HS-27A (cell line): ENCODE results near the gene TMTC2.

Experiments
- DNase-seq: peaks from one replicate; pipeline ENCODE4 v3.0.0-alpha.2; 2012; ENCODE audit warnings: low read depth, missing footprints

Gene TMTC2

DNA sequence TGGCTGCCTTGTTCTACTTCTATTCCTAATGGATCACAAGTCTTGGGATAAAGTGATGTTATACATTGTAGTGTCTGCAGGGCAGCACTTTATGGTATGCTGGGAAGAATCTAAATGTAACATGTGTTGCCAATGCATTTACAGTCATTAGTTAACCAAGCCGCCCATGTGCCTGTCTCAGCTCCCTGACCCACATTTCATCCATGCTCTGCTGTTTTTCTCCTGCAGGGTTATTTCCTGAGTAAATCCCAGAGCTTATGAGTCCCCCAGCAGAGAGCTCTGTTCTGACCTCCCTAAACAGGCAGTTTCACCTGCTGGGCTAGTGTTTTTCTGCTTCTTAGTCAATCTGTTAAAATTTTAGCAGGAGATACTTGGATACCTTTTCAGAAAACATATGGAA, 4.4 kb upstream of the TMTC2 start:
- DNase-seq: no peak

DNA sequence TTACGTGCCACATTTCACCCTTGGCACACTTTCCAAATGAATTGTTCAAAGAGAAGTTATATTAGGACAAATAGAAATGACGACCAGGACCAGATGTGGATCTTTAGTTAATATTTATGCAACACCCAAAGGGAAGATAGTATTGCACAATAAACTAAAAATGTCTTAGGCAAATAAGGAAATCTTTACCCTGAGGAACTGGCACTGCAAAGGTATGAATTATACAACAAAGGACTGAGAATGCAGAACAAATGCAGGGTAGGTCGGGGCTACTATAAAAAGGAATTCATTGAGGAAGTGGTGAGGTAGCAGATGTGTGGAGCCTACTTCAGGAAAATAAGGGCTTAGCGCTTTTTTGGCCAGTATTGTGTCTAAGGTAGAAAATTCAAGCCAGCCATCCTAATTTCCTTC, 3.9 kb upstream of the TMTC2 start:
- DNase-seq: no peak

DNA sequence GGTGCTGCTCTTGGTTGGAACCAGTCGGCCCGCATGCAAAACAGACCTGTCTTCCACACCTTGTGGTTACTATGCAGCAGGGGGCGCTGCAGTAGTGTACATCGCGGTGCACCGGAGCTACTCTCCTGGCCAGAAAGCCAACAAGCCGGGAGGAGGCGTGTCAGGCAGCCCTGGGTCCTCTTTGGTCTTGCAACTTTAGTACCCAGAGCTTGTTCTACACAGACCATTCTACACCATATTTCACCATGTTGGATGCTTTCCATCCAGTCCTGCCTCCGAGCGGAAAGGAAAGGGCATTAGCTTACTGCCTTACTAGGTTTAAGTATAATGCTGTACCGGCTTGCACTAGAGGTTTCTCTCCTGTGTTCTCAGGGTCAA, 927 bp upstream of the TMTC2 start:
- peak; percentile 11 for DNase-seq

DNA sequence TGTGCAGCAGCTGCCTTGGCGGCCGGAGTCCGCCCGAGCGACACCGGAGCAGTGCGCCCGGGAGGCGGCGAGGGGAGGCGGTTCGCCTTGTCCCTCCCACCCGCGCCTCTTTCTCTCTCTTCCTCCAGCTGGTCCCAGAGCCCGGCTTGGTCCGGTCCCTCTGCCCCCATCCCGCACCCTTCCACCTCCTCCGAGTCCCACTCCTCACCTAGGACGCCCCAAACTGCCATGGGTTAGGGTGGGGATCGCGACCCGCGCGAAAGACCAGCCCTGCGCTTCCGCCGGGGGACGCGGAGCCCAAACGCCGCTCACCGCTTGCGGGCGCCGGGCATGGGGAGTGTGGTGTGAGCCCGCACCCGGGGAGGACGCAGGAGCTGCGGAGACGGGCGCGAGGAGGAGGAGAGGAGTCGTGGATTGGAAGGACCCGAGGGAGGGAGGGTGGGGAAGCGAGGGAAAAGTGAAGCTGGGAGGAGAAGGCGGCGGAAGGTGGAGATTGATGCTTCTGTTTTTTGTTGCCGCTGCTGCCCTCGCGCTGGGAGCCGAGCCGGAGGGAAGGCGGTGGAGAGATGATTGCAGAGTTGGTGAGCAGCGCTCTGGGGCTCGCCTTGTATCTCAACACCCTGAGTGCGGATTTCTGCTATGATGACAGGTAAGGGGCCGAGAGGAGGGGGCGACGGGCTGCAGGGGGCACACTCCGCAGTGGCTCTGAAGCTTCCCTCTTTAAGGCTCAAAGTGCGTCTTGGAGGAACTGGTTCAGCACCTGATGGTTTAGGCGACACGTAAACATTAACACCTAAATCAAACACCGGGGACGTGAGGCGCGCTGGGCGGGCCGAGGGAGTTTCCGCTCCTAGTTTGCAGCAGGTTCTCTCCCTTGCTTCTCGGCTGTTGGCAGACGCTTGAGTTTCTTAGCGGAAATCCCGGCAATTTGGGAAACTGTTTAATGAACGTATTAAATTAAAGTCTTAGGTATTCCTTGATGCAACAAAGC, 610 bp downstream of the TMTC2 start:
- no peak for DNase-seq

DNA sequence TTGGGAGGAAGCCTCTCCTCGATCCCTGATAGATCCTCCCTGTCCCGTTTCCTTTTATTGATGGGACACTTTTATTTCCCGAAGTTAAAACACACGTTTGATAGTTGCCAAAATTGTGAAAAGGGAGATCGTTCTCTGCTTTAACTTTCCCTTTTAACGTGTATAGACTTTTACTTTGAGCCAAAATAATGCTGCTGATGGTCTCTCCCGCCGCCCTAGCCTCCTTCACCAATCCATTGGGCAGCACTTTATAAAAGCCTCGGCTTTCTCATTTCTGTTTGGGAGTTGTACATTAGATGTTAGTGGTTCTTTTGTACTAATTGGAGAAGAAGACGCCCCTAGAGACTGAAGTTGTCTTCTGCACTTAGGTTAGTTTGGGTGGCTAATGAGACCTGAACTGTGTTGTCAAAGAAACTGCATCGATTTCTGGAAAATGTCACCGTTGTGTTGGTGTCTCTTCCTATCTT, 1.4 kb downstream of the TMTC2 start:
- no peak for DNase-seq

DNA sequence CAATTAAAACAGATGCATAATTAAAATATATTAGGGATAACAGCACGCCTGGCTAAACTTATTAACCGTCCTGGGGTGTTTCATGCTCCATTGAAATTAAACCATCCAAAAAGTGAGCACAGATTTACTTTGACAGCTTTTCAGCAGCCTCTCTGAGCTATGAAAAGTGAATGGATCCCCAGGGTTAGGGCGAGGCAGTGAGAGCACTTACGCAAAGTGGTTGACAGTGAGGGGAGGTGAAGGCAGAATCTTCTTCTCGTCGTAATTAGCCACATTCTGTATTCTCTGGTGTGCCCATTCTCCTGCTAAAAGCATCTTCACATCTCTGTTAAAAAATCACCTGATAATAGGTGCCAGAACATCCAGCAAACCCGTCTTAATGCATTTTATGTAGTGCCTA, 1.9 kb downstream of the TMTC2 start:
- no peak for DNase-seq

DNA sequence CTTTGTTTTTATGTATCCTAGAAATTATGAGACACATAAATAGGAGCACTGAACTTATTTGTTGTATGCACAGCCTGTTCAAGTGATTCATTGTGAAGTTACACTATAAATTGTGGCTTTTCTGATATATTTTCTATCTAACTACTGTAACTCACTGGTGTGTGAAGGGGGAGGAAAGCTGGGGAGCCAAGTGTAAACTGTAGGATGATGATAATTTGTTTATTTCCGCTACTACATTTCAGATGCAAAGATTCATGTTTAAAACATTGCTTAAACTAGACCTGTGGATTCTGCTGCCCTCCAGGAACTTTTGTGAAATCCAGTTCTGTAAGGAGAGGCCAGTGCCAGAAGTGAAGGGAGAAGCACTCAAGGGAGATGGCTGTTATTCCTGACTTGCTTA, 3.3 kb downstream of the TMTC2 start:
- no peak for DNase-seq

DNA sequence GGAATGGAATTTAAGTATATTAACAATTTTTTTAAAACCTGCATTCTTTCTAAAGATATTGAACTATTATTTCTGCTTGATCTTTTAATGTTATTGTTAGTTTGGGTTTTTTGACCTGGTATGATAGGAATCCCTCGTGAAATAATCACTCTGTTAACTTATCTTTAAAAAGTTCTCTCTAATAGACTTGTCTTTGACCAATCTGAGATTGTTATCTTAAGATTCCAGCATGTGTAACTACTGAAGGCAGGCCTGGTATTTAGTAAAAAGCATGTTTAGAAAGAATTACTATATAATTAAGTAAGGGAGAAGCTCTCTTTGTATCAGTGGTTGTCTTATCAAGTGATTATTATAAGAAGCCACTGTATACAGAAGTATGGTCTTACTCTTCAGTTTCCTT, 4.8 kb downstream of the TMTC2 start:
- no peak for DNase-seq

DNA sequence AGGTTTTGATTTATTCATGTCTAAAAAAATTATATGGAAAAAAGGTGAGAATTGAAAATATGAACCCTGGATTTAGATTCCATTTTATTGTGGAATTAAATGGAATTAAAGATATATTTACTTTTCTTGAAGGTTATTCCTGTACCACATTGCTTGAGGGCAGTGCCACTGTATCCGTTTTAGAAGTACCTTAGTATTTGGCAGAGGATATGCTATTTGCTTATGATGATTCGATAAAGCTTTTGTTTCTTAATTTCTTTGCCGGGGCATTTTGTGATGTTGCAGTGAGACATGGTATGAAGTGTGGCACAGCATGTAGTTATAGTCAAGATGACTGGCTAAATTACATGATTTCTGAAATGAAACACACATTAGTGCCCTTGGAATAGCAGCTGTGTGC, 7.6 kb downstream of the TMTC2 start:
- no peak for DNase-seq

DNA sequence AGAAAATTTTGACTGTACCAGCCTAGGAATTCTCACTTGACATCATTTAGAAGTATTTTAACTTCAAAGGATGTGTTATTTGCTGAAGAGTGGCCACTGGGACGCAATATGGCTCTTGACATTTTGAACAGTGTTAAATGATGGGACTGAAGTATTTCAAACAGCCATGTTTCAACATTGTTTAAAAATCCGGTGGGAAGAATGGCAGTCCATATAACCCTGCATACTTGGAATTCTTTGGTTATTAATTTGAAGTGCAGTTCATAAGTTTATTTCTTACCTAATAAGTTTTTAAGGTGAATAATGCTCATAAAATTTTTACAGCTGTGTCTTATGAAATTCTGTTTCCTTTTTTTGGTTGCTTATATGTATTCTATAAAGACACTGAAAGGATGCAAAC, 8.3 kb downstream of the TMTC2 start:
- DNase-seq: no peak

DNA sequence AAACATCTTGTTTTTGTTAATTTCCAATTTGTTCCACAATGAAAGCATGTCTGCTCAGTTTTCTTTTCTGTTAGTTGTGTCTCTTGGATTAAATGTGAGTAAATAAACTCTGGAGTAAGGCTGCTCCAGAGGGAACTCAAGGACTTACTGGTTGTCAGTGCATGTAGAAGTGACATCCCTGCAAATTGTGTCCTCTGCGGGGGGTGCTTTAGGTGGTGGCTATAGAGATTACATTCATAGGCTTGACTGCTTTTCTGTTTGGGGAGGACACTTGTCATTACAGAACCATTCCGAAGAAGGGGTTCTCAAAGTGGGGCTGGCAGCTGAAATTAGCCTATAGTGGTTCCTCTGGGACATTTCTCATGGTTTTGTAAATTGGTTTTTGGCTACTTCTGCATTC, 8.8 kb downstream of the TMTC2 start:
- no peak for DNase-seq

DNA sequence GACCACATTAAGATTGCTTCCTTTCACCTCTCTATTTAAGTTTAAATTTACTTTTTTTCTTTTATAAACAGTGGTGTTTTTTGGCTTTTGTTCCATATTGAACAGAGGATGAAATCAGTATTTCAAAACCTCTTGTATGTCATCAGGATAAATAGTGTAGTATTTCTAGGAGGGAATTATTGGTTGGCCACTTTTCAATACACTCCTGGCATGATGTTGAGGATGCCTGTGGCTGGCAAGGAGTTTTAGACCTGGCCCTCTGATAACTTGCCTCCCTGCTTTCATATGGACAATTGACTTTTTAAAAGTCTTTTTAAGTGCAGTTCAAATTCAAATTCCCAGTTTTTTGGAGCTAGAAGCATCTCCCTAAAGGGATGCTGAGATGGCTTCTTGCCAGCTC, 9.8 kb downstream of the TMTC2 start:
- DNase-seq: no peak

DNA sequence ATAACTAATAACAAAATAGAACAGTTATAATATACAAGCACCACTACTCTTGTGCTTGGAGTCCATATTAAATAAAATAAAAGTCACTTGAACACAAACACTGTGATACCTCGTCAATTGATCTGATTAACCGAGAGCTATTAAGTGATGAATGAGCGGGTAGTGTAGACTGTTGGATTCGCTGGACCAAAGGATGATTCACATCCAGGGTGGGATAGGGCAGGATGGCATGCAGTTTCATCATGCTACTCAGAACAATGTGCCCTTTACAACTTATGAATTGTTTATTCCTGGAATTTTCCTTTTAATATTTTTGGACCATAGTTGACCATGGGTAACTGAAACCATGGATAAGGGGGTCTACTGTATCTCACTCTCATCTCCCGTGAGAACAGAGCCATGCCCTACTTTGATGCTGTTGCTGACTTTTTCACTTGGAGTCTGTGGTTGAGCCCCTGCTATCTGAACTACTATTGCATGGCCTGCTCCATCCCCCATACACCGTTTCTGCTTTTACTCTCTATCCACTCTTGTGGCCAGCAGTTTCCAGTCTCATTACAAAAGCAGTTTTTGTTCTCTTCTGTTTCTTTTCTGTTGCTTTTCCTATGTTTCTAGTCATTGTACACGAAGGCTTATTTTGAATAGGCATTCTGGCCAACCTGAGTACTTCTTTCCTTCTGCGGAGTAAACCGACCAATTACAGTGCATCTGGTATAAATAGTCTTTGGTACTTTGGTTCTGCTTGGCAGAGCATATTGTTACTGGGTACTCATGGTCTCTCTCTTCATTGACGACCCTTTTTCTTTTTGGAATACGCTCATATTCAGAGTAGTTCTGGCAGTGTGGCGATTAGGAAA, 12.2 kb downstream of the TMTC2 start:
- DNase-seq: no peak

DNA sequence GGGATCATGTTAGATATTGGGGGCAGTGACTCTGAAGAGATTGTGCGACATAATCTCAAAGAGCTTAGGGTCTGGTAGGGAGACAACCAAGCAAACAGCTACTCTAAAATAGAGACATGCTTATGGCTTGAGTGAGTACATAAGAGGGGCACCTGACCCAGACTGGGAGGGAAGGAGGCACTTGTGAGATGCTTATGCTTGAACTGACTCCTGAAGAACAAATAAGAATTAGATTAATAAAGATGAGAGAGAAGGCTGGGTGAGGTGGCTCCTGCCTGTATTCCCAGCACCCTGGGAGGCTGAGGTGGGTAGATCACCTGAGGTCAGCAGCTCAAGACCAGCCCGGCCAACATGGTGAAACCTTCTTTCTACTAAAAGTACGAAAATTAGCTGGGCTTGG, 19.1 kb downstream of the TMTC2 start:
- no peak for DNase-seq

DNA sequence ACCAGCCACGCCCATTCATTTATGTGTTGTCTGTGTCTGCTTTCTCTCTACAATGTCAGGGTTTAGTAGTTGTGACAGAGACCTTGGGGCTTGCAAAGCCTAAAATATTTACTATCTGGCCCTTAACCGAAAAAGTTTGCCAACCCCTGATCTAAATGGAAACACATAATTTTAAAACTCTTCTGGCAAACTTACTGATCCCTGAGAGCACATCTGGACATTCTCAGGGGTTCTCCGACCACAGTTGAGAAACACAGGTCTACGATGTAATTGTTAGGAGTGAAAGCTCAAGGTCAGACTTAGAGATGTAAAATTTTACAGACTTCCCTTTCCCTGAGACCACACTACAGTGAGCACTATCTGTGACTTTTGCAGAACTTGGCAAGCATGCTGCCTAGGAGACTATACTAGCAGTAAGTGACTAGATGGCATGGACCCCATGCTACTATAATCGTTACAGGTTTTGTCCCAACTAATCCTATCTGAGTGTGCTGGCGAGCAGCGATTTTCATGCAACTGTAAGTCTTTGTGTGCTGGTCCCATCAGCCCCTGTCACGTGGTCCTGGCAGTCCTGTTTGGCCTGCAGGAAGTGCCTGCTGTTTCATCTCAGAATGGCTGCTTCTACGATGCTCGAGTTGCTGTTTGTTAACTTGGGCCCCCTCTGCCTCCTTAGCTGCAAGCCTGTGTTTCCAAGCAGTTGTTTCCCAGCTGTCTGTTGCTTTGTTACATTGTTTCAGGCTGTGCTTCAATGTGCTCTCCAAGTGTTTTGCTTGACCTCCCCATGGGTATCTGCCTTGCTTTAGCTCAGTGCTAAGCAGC, 21.6 kb downstream of the TMTC2 start:
- DNase-seq: no peak

DNA sequence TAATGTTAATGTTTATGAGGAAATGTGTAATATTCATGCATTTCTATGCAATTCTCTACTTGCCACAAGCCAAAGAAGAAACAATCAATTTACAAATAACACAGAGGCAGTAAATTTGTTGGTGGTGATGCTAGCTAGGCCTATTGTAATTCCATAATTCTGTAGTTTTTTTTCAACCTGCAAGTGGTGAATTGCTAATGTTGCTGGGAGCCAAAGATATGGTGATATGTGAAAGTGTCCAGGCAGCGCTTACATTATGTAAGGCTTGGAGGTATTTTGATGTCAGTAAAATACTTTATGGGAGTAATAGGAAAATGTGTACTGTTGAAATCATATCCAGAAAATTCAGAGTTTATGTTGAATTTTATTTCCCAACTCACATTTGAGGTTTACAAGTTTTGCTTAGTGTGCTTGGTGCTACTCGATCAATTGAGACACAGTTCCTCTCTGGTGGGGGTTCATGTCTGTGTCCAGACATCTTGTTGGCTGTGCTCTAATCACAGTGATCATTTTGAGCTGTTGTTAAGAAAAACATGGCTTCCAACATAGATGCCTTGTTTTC, 23.2 kb downstream of the TMTC2 start:
- no peak for DNase-seq

DNA sequence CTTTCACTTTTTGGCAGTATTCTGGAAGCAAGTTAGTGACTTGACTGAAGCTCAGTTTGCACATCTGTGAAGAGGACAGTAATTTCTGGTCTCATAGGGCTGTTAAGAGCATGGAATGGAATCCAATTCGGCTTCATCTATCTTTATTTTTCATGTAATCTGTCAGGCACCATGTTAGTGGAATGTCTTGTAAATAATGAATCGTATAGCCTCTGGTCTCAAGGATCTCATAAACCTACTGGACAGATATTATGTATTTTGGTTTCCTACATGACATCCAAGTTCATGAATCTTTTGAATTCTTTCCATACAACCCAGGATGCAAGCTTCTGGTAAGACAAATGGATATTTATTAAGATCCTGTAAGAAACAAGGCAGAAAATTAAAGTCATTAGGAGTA, 24.0 kb downstream of the TMTC2 start:
- no peak for DNase-seq

DNA sequence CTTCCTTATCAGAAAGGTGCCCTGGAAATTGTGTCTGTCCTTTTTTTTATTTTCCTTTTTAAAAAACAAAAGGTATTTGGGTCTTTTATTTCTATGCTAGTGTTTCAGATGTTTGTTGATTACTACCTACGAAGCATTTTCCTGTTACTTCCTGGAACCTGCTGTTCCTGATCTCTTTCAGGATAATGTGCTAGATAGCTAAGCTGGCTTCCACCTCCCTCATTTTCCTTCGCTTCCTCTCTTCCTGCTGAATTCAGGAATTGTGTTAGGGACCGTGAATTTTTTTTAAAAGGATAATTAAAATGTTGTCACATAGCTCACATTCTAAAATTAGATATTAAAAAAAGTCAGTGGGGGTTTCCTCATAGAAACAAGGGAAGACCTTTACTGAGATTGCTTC, 27.7 kb downstream of the TMTC2 start:
- DNase-seq: no peak

DNA sequence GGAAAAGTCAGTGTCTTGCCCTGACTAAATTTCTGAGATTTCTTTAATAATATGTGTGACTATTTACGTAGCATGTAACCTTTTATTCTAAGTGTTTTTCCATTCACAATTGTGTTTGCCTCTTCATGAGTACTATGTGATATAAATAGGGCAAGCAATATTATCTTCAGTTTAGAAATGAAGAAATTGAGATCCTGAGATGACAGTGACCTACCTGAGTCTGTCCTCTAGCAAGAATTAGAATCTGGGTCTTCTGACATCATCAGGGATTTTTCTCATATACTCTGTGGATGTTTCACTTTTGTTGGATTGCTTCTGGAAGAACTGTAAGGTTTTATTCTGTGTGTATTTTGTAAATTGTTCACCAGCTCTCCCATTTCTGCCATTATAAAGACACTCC, 35.0 kb downstream of the TMTC2 start:
- no peak for DNase-seq

DNA sequence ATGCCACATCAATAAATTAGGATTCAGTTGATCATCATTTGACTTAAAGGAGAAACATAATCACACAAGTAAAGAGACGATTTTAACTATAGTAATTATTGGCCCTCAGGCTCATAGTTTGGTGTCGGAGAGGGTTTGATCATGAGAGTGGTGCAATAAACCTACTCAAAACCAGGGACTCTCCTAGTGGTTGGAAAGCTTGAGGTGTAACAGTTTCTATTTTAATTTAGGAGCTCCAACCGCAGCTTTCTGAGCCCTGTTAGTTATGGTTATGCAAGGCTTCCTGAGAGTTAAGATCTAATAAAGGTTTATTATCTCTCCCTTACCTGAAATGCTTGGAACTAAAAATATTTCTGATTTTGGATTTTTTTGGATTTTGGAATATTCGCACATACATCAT, 36.4 kb downstream of the TMTC2 start:
- no peak for DNase-seq

DNA sequence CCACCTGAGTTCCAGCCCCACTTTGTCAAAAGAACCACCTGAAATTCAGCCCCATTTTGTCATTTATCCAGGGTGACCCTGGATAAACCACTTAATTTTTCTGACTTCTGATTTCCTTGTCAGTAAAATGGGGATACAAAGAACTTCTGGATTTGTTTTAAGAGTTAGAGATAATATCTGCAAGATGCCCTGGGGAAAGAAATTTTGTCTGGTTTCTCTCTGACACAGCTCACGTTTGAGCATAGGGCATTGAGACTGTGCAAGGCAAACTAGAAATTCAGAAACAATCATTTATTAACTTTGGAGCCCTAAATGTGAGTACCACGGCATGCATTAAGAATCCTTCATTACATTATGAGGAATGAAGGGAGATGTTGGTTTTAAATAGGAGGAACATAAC, 37.2 kb downstream of the TMTC2 start:
- no peak for DNase-seq

DNA sequence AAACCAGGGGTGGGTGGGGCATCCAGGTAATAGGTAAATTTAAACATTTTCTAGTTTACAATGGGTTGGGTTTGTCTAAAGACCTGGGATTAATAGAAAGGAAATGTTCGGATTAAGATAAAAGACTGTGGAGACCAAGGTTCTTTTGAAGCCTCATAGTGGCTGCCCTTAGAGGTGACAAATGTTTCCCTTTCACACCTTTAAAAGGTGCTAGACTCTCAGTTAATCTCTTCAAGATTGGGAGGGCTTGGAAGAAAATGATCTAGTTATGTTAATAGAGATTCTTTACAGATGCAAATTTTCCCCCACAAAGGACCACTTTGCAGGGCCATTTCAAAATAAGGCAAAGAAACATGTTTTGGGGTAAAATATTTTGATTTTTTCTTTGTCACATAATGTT, 39.0 kb downstream of the TMTC2 start:
- no peak for DNase-seq
